A549 treated with DMSO at 1 μM for 4 hours (cell line): ENCODE data around the gene PTGES3L. TPM values are rescaled to one million over a fixed set of nuclear protein-coding genes. Genes with fewer than 3 reads are reported as not detected.

Experiments used
- total RNA-seq: library from RNA; stranded (reverse); fragments of 200-300 nt; extraction: Qiagen RNA extraction; gene quantifications from 5 replicates; pipeline ENCODE4 v1.2.3, GENCODE V29; 2022; ENCODE audit warnings: low read depth

Gene PTGES3L
- total RNA-seq = 0.84 to 1.5 TPM (median 0.89 TPM) in 5 replicates

GRCh38 chr17:42979511-42980273 is at the start of gene PTGES3L:
TSS of gene PTGES3L (minus strand) at chr17:42980080. CDS start at chr17:42980053, 27 bp downstream.

GRCh38 chr17:43024407-43025289 is 44.8 kb upstream of the PTGES3L start, which contains the start of gene RND2:
TSS of gene RND2 (plus strand) at chr17:43025231. CDS start at chr17:43025348, 117 bp downstream.

GRCh38 chr17:43021741-43022512 is 42.0 kb upstream of the PTGES3L start, which contains the start of gene VAT1:
TSS of gene VAT1 (minus strand) at chr17:43022385. CDS start at chr17:43022322, 63 bp downstream.

GRCh38 chr17:43006639-43007551 is 27.0 kb upstream of the PTGES3L start, which contains the start of gene IFI35:
TSS of gene IFI35 (plus strand) at chr17:43006784. CDS start at chr17:43006948, 164 bp downstream.

GRCh38 chr17:42997984-42998938 is 18.4 kb upstream of the PTGES3L start, which contains the start of gene RPL27:
TSS of gene RPL27 (plus strand) at chr17:42998419. CDS start at chr17:42998751, 332 bp downstream.

GRCh38 chr17:42980274-42980765 is 440 bp upstream of the PTGES3L start, which contains the start of gene RUNDC1:
TSS of gene RUNDC1 (plus strand) at chr17:42980565. CDS start at chr17:42980577, 12 bp downstream.

GRCh38 chr17:42964161-42964932 is 15.5 kb downstream of the PTGES3L start, which contains the start of gene AARSD1:
TSS of gene AARSD1 (minus strand) at chr17:42964454. CDS start at chr17:42964440, 14 bp downstream.

Other genes starting within 250 kb of the PTGES3L start
- 8.4 to 12.4 TPM (median 11.1 TPM) in 5 replicates for gene EZH1, start 235.0 kb downstream of the PTGES3L start, total RNA-seq
- gene RAMP2, start 218.9 kb downstream of the PTGES3L start, total RNA-seq = 0.69 to 1.2 TPM (median 0.85 TPM) in 5 replicates
- 124 to 130 TPM (median 127 TPM) in 5 replicates for gene VPS25, start 206.6 kb downstream of the PTGES3L start, total RNA-seq
- gene WNK4, start 199.5 kb downstream of the PTGES3L start, total RNA-seq = 0.56 to 2.4 TPM (median 1.6 TPM) in 5 replicates
- gene COA3, start 181.4 kb downstream of the PTGES3L start, total RNA-seq = 118 to 145 TPM (median 129 TPM) in 5 replicates
- gene CNTD1, start 181.2 kb downstream of the PTGES3L start, total RNA-seq = 0.05 to 0.28 TPM (median 0.05 TPM) in 4 of 5 replicates, not detected in the other
- gene BECN1, start 155.8 kb downstream of the PTGES3L start, total RNA-seq = 77.4 to 103 TPM (median 83.0 TPM) in 5 replicates
- 239 to 264 TPM (median 256 TPM) in 5 replicates for gene PSME3, start 146.7 kb downstream of the PTGES3L start, total RNA-seq
- 1.9 to 3.0 TPM (median 2.2 TPM) in 5 replicates for gene AOC2, start 135.5 kb downstream of the PTGES3L start, total RNA-seq
- gene AOC3, start 128.9 kb downstream of the PTGES3L start, total RNA-seq = 0.99 to 2.0 TPM (median 1.5 TPM) in 5 replicates
- gene G6PC1, start 79.3 kb downstream of the PTGES3L start, total RNA-seq = not detected in 5 replicates
- 45.7 to 63.2 TPM (median 55.6 TPM) in 5 replicates for gene AARSD1, start 15.6 kb downstream of the PTGES3L start, total RNA-seq
- 21.4 to 22.5 TPM (median 21.9 TPM) in 5 replicates for gene RUNDC1, start 485 bp upstream of the PTGES3L start, total RNA-seq
- 2,855 to 3,764 TPM (median 2,988 TPM) in 5 replicates for gene RPL27, start 18.3 kb upstream of the PTGES3L start, total RNA-seq
- gene IFI35, start 26.7 kb upstream of the PTGES3L start, total RNA-seq = 16.9 to 21.8 TPM (median 17.9 TPM) in 5 replicates
- gene VAT1, start 42.3 kb upstream of the PTGES3L start, total RNA-seq = 214 to 226 TPM (median 218 TPM) in 5 replicates
- 0.10 to 0.16 TPM (median 0.12 TPM) in 5 replicates for gene RND2, start 45.2 kb upstream of the PTGES3L start, total RNA-seq
- gene BRCA1, start 145.3 kb upstream of the PTGES3L start, total RNA-seq = 23.8 to 30.9 TPM (median 30.3 TPM) in 5 replicates
- 38.9 to 52.0 TPM (median 47.8 TPM) in 5 replicates for gene NBR1, start 191.1 kb upstream of the PTGES3L start, total RNA-seq
- gene TMEM106A, start 231.8 kb upstream of the PTGES3L start, total RNA-seq = 1.0 to 1.6 TPM (median 1.4 TPM) in 5 replicates
- gene CCDC200, start 248.5 kb upstream of the PTGES3L start, total RNA-seq = not detected in 5 replicates